Activated CD8-positive, alpha-beta T cell treated with anti-CD3 and anti-CD28 coated beads for 36 hours (primary cell): ENCODE data around the gene SLC35D2. TPM values are rescaled to one million over a fixed set of nuclear protein-coding genes. Genes with fewer than 3 reads are reported as not detected.

Experiments
- ATAC-seq: fragments of 200-7000 bp; cut with Tn5 transposase; one replicate; pipeline ENCODE4 v1.10.0; 2021; ENCODE audit warnings: mild to moderate bottlenecking, moderate library complexity
- CTCF ChIA-PET: fragments of 350-600 bp; sonication (Branson Sonifier 250); formaldehyde crosslinking; loops from one replicate; lab custom pipeline; 2021; ENCODE audit warnings: antibody characterized with exemption; lab: Charles Lee
- POLR2A ChIA-PET: fragments of 350-600 bp; sonication (Branson Sonifier 250); formaldehyde crosslinking; loops from one replicate; lab custom pipeline; 2021; ENCODE audit warnings: antibody characterized with exemption; lab: Charles Lee
- DNase-seq: peaks from one replicate; pipeline ENCODE4 v3.0.0-alpha.2; 2020
- H3K27ac Mint-ChIP-seq: one replicate; pipeline ENCODE4 v1.8.0; 2021; ENCODE audit warnings: mild to moderate bottlenecking, mixed read lengths
- H3K27me3 Mint-ChIP-seq: one replicate; pipeline ENCODE4 v1.8.0; 2021; ENCODE audit warnings: mixed read lengths
- H3K36me3 Mint-ChIP-seq: one replicate; pipeline ENCODE4 v1.8.0; 2021; ENCODE audit warnings: low read depth, mixed read lengths
- H3K4me1 Mint-ChIP-seq: one replicate; pipeline ENCODE4 v1.8.0; 2021; ENCODE audit warnings: low read depth, mixed read lengths
- H3K4me3 Mint-ChIP-seq: one replicate; pipeline ENCODE4 v1.8.0; 2021; ENCODE audit warnings: mild to moderate bottlenecking, moderate library complexity, mixed read lengths
- H3K9me3 Mint-ChIP-seq: one replicate; pipeline ENCODE4 v1.8.0; 2021; ENCODE audit warnings: mixed read lengths
- CTCF ChIP-seq: fragments of 200-600 bp; IDR thresholded peaks from one replicate; pipeline ENCODE4 v1.8.0; 2022; ENCODE audit warnings: antibody characterized with exemption, mild to moderate bottlenecking
- intact Hi-C: fragments of 100-400 bp; cut with micrococcal nuclease; formaldehyde crosslinking; loops from one replicate; pipeline ENCODE4 v1.10.0; 2022
- total RNA-seq, 2 experiments: library from RNA; stranded (reverse); gene quantifications; one replicate each; pipeline ENCODE4 v1.2.3, GENCODE V29; 2021

The SLC35D2 gene
- total RNA-seq, 2 experiments from 2014 or later, result 2.2 to 2.6 TPM

- Mint-ChIP-seq H3K4me1 (peaks cover 11% of the 10 kb centered on the region), H3K27me3 (no peaks in the 10 kb centered on the region), H3K9me3 (no peaks in the 10 kb centered on the region), H3K4me3 (no peak overlapping the region), H3K27ac (no peak overlapping the region), H3K36me3 (peaks cover 3% of the 10 kb centered on the region)
- ChIA-PET CTCF (no interaction called here), POLR2A (no interaction called here)
- DNase-seq (no peak), ATAC-seq (no peak)
- intact Hi-C loops, result no loop called here
- TF ChIP-seq CTCF, result no peak
These were observed 38.9 kb downstream of the SLC35D2 start for GRCh38 chr9:96344458-96345180.

GRCh38 chr9:96343515-96344360, 39.8 kb downstream of the SLC35D2 start:
- CTCF ChIA-PET, result interaction anchor here (0.8 to 2.2 kb wide), 2 partner anchors 13 to 17 kb away, joined by 3 to 11 read pairs; no protein-coding TSS in a partner anchor

GRCh38 chr9:96342571-96343245, 40.8 kb downstream of the SLC35D2 start:
- DNase-seq (no peak), ATAC-seq (no peak)
- Mint-ChIP-seq H3K27me3 (no peaks in the 10 kb centered on the region), H3K4me1 (peaks cover 13% of the 10 kb centered on the region), H3K9me3 (no peaks in the 10 kb centered on the region), H3K27ac (no peak overlapping the region), H3K36me3 (no peaks in the 10 kb centered on the region), H3K4me3 (no peak overlapping the region)
- intact Hi-C loops, result no loop called here
- TF ChIP-seq CTCF, result no peak
- ChIA-PET CTCF (interaction anchor here (0.8 to 2.2 kb wide), 3 partner anchors 12 to 1007 kb away, joined by 3 to 11 read pairs (median 3); no protein-coding TSS in a partner anchor), POLR2A (interaction anchor here (1.2 kb wide), 1 partner anchor 31 kb away, joined by 3 read pairs; no protein-coding TSS in a partner anchor)

More at GRCh38 chr9:96343515-96344360, 39.8 kb downstream of the SLC35D2 start:
- Mint-ChIP-seq H3K4me1 (peaks cover 13% of the 10 kb centered on the region), H3K4me3 (no peak overlapping the region), H3K27me3 (no peaks in the 10 kb centered on the region), H3K36me3 (peaks cover 3% of the 10 kb centered on the region), H3K9me3 (no peaks in the 10 kb centered on the region), H3K27ac (no peak overlapping the region)
- intact Hi-C loops, result no loop called here
- DNase-seq, result no peak
- TF ChIP-seq CTCF, result no peak
- POLR2A ChIA-PET, result interaction anchor here (1.2 kb wide), 1 partner anchor 30 kb away, joined by 3 read pairs; no protein-coding TSS in a partner anchor
- no peak for ATAC-seq

- no peak for DNase-seq
- no peaks in the 10 kb centered on the region for H3K9me3 Mint-ChIP-seq
- ChIA-PET CTCF (no interaction called here), POLR2A (no interaction called here)
- ATAC-seq, result no peak
- no peak overlapping the region for H3K4me3 Mint-ChIP-seq
- H3K27me3 Mint-ChIP-seq, result no peaks in the 10 kb centered on the region
- intact Hi-C loops, result no loop called here
- H3K4me1 Mint-ChIP-seq, result peaks cover 13% of the 10 kb centered on the region
- no peak overlapping the region for H3K27ac Mint-ChIP-seq
- H3K36me3 Mint-ChIP-seq, result no peaks in the 10 kb centered on the region
- TF ChIP-seq CTCF, result no peak
These were observed 42.8 kb downstream of the SLC35D2 start for GRCh38 chr9:96340707-96341106.
